Suprapubic skin (tissue), 3 donors: ENCODE results near the gene VSTM2B.

Experiments
- EP300 ChIP-seq: sonication (generic); formaldehyde crosslinking; IDR thresholded peaks from one replicate; pipeline ENCODE4 v1.6.1; 2017; ENCODE audit warnings: antibody characterized with exemption
- TF ChIP-seq, protein P1 (sequence below), 2 donors: fragments of 200-600 bp in 1 of 2; fragments of 450-650 bp in 1 of 2; sonication (generic) in 1 of 2; IDR thresholded peaks; one replicate each; pipeline ENCODE4 v1.5.1; 2016 to 2019; ENCODE audit warnings: antibody characterized with exemption in 2 of 2, mild to moderate bottlenecking in 1 of 2, moderate library complexity in 1 of 2

GRCh38 chr19:29504454-29504853 is 21.3 kb upstream of the VSTM2B start:
- TF ChIP-seq, protein P1, sequence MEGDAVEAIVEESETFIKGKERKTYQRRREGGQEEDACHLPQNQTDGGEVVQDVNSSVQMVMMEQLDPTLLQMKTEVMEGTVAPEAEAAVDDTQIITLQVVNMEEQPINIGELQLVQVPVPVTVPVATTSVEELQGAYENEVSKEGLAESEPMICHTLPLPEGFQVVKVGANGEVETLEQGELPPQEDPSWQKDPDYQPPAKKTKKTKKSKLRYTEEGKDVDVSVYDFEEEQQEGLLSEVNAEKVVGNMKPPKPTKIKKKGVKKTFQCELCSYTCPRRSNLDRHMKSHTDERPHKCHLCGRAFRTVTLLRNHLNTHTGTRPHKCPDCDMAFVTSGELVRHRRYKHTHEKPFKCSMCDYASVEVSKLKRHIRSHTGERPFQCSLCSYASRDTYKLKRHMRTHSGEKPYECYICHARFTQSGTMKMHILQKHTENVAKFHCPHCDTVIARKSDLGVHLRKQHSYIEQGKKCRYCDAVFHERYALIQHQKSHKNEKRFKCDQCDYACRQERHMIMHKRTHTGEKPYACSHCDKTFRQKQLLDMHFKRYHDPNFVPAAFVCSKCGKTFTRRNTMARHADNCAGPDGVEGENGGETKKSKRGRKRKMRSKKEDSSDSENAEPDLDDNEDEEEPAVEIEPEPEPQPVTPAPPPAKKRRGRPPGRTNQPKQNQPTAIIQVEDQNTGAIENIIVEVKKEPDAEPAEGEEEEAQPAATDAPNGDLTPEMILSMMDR (IDR thresholded peaks at IDR 0.05), result no peak
- TF ChIP-seq EP300, result no peak
